SIG-M5 treated with dmso at 0.1 percent for 504 hours (cell line): ENCODE data around the gene ECEL1.
"Not testable (repeated sequence)": the region's sequence is repeated elsewhere in the genome, so short reads cannot be mapped to it uniquely, and the experiment has no call there.

Experiments
- DNase-seq: peaks from one replicate; lab custom pipeline; 2025; ENCODE audit not compliant: unreplicated experiment; lab: John Stamatoyannopoulos, UW

ECEL1 gene

DNA sequence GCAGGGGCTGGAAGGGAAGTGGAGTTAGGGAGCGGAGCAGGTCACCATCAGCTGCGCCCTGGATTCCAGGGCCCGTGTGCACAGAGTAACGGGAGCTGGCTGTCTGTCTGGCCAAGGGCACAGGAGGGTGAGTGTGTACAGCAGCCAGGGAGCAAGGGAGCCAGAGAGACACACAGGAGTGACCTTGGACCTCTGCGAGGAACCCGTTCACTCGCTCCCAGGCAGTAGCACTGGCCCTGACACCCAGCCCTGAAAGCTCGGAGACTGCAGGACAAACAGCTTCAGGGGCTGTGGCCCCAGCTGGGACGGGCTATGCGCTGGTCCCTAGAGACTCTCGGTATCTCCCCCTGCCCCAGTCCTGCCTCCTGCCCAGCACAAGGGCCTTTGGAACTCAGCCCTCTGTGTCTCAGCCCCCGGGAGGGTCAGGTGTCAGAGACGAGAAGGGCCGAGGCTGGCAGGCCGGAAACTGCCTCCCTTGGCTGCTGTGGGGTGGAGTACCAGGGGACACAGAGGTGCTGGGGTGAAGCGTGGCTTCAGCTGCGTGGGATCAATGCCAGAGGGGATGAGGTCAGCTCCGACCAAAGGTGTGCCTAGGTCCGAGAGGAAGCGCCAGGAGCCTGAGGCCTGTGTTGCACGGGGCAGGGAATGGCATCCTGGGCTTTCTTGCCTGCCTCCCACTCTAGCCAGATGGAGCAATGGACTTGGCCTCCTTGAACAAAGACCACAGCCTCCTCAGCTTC, 43.8 kb downstream of the ECEL1 start:
- not testable (repeated sequence) for DNase-seq

DNA sequence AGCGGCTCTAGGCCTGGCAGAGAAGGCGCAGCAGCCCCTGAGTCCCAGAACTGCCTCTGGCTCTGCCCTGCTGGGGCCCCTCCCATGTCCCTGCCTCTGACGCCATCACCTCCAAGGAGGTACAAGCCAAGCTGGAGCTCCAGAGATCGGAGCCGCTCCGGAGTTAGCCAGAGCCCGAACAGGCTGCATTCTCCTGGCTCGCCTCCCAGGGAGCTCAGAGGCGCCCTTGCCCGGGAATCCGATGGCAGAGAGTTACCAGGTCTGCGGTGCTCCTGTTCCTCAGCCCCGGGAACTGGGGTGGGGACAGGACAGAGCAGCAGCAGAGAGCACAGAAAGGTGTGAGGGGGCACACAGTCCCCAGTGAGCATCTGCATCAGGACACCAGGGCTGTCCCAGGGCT, 44.6 kb downstream of the ECEL1 start:
- not testable (repeated sequence) for DNase-seq

DNA sequence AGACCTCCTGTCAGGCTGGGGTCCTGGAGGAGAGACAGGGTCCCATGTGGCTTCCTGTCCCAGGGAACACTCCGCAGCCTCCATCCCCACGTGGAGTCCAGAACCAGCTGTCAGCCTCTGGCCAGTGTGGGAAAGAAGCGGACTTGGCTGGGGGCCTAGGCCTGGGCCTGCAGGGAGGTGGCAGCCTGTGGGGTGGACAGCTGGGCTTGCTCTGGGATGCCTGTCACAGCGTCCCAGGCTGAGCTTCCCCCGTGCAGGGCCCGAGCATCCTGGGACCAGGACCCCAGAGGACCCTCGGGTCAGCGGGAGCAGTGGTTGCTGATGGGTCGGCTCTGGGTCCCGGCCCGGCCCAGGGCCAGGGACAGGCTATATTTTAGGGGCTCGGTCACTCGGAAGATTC, 45.2 kb downstream of the ECEL1 start:
- DNase-seq, result not testable (repeated sequence)

DNA sequence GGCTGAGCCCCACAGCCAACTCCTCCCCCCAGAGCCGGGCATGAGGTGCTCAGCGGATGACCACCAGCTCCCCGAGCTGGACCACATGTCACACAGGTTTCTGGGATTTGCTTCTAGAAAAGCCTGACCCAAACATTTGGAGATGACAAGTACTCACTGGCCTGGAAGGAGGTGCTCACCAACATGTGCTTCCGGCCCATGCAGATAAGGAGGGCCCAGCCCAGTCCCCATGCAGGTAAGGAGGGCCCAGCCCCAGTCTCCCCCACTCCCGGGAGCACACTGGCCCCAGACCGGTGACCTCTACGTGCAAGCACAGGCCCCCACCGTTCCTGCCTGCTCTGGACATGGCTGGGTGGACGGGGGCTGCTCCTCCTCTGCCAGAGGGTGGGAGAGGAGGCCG, 45.7 kb downstream of the ECEL1 start:
- not testable (repeated sequence) for DNase-seq

DNA sequence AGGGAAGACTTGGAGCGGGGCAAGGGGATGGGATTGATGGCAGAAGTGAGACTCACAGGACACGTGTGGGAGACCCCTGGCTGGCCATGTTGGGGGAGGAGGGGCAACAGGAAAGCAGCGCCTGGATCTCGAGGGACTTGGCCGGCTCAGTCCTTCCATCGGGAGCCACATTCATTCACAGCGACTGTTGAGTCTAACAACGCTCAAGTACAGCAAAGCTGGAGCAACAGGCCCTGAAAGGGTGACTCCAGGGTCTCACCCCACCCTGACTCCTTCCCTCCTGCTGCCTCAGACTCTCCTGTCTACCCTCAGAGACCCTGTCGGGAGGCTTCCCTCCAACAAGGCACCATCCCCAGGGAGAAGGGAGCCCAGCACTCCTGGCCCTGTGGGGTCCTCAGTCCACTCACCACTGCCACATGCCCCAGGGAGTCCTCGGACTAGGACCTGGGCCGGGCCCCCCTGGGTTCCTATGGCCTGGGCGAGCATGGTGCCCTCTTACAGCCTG, 46.4 kb downstream of the ECEL1 start:
- no peak for DNase-seq

DNA sequence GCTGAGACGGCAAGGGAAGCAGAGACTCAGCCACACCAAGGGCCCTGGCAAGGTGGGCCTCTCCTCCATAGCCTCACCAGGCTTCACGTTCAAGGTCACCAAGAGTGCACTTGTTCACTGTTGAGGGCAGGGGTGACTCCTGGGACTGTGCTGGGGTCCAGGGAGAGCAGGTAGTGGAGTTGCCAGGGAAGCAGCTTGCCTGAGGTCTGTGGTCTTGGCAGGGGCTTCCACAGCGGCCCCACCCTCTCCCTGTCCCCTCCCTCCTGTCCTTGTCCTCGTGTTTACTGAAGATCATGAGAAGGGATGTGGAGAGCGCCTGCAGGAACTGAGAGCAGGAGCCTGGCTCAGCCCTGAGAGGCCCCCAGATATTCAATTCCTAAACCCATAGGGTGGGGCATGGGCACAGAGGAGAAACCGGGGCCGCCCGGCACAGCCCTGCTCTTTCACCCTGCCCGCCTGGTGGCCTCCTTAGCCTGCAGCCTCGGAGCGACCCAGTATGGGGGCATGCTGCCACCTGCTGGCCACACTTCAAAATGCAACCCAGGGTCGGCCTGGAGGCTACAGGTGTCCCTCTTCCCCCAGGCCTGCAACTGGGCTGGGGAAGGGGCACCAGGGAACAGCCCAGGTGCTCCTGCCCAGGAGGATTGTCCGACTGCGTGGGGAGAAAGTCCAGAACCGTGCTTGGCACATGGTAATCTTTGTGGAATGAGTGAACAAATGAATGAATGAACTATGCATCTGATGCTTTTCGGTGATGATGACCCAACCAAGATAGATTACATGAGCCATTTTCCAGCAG, 47.2 kb downstream of the ECEL1 start:
- DNase-seq, result peak; percentile 57

DNA sequence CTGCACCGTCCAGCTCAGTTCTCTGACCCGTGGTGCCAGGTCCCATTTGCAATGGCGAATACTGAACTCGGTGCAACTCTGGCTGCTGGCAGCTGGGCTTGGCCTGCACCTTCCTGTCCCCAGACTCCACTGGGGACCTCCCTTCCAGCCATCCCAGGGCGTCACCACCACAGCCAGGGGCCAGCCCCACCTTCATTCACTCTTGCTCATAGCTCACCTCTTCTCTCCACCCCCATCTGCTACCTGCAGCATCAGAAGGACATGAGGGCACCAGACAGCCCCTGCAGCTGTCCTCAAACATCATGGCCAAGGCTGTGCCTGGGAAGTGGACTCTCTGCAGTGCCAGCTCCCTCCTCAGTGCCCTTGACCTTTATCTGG, 47.9 kb downstream of the ECEL1 start:
- DNase-seq, result no peak

DNA sequence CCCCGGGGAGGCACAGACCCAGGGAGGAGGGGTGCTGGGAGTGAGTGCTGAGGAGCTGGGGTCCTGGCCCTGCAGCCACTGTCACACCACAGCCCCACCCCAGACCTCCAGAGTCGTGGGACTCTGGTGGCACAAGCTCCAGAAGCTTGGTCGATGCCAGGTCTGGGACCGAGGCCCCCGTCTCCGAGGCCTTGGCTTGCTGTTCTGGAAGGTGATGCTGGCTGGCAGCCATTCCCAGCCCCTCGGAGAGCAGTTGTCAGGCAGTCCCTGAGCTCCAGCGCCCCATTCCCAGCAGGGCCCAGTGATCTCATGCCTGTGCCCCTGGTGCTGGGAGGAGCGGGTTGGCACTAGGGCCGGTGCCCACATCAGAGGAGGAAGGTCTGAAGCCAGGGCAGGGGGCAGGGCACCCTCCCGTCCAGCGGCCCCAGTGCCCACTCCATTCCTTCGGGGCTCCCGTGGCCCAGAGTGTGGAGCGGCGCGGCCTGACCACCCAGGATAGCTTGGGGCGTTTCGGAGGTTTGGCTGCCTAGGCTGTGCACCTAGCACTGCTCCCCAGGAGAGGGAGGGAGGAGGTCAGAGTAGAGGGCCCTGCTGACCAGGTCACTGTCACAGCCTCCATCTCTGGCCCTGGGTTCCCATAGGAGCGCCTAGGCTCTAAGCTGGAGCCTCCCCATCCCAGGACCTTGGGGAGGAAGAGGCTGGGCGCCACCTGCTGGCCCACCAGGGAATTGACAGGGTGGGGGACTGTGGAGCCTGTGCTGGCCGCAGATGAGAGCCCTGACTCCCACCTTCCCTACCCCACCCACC, 48.5 kb downstream of the ECEL1 start:
- DNase-seq, result no peak

DNA sequence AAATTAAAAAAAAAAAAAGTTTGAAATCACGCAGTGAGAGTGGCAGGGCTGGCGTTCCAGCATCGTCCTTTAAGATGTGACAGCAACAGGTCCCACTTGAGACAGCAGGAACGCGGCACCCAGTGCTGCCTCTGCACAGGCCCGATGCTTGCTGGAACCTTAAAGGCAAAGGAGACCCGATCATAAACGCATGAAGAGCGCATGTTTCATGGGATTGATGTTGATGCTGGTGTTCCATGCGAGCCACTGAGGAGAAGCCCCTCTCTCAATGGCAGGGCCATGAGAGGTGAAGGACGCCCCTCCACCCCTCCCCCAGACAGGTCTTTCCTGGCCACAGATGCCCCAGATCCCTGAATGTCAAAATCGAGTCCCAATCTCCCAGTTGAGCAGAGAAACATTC, 49.5 kb downstream of the ECEL1 start:
- no peak for DNase-seq

DNA sequence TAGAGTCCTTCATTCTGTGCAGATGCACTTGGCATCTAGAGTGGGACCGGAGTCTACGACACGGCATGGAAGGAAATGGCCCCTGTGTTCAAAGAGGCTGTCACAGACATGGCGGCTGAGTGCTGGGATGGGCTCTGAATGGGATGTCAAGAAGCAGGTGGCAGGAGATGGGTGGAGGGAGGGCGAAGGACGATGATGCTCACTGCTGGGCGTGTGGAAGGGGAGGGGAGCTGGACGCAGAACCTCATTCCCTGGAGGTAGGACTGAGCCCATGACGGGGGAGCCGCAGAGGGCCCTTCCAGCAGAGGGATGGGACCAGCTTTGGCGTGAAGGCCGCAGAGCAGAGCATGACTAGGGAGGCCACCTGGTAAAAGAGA, 50.5 kb downstream of the ECEL1 start:
- DNase-seq, result no peak

DNA sequence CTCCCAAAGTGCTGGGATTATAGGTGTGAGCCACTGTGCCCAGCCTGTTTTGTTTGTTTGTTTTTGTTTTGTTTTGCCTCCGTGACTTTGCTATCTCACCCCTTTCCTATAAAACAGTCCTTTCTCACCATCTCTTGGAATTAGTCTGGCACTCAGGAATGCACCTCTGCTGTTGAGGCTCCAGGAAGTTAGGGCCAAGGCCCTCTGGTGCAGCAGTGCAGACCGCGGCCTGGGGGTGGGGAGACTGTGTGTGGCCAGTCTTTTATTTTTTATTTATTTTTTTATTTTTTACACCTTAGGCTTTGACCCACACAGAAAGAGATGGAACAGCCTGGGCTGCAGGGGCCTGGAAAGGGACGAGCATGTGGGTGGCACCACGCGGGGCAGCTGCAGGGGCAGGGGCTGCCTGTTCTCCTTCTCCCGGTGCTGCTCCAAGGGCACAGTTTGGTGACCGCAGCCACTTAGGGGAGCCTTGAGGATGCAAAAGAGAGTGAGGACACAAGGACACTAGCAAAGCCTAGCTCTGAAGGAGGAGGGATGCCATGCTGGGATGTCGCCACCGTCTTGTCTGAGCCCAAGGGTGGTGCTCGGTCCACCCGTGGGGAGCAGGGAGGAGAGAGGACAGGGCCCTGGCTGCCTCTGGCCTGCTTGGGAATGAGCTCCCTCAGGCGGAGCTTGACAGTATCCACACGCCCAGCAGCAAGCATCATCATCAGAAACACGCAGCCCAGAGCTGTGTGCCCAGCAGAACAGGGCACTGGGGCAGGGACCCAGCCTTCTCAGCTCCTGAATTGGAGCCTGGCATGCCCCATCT, 51.0 kb downstream of the ECEL1 start:
- no peak for DNase-seq

DNA sequence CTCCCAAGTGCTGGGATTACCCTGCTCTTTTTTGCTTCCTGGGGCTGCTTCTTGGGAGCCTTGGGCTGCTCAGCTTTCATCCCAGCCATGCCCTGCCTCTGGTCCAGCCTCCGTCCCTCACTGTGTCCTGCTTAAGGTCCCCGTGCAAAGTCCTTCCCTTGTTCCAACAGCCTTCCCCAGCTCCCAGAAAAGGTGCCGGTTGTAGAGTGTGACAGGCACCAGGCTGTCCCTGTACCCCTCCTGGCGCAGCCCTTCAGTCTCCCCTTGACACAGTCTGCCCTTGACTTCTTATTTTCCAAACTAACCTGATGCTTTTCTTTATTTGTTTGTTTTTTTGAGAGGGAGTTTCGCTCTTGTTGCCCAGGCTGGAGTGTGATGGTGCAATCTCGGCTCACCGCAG, 51.8 kb downstream of the ECEL1 start:
- no peak for DNase-seq

DNA sequence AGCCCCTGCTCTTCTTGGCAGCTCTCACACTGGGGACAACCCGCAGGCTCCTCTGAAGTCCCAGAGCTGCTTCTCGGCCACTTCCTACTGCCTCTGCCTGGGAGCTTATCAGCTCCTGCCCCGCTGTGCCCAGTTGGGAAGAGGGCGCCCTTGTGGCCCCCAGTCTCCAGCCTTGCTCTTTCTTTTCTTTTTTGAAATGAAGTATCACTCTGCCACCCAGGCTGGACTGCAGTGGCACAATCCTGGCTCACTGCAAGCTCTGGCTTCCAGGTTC, 52.3 kb downstream of the ECEL1 start:
- DNase-seq, result no peak

DNA sequence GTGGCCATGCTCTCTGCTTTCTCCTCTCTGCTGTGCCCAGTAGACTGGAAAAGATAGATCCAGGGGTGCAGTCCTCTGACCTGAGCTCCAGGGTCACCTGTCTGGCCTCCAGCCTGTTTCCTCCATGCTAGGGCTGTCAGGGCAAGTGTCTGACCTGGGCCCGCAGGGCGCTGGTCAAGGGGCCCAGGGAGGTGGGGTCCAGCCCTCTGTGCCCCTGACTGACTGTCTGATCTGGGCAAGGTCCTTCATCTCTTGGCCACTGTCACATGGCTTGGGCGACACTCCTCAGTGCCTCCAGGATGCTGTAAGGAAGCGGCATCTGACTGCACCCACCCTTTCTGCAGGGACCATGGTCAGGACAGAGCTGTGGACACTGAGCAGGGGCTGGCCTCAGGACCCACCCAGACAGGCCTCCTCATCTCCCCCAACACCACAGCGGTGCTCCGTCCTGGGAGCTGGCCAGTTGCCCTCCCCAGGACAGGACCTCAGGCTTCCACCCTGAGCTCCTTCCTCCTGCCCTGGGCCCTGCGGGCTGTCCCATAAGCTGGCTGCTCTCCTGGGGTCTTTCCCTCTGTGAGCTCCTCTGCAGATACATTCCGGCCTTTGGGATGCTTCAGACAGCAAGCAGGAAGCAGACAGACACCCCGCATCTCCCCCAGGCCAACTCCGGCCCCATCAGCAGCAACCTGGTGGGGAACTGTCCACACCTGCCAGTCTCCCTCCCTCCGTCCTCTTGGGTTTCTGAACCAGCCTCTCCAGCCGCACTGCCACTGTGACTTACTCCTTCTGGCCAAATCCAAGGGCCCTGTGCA, 52.9 kb downstream of the ECEL1 start:
- DNase-seq, result no peak

DNA sequence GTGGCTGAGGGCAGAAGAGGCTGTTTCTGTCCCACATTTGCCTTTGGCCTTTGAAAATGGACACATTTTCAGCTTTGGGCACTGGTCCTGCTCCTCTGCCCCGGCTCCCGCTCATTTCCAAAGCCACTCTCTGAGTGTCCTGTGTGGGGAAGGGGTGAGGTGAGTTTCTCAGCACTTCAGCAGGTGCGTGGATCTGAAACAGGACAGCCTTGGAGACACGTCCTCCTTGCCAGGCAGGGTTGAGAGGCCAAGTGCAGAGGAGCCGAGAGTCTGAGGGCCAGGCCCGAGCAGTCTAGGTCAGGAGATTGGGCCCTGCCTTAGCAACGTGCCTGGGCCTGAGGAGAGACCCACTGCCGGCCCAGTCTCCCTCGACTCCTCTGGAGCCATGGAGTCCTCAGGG, 53.5 kb downstream of the ECEL1 start:
- DNase-seq, result no peak

DNA sequence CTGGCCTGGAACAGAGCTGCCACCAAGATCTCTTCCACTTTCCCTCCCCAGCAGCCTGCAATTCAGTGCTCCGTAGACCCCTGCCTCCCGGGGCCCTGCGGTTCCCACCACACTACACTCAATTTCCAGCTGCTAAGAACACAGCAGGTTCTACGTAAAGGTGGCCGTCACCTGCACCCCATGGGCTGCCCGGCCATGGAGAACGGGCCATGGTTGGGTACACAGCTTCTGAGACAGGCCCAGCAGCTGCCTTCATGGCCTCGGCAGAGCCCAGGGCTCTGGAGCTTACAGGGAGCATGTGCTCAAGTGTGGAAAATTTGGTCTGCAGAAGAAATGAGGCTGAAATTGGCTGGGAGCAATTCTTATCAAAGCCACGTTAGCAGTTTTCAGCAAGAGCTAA, 54.0 kb downstream of the ECEL1 start:
- DNase-seq, result not testable (repeated sequence)

DNA sequence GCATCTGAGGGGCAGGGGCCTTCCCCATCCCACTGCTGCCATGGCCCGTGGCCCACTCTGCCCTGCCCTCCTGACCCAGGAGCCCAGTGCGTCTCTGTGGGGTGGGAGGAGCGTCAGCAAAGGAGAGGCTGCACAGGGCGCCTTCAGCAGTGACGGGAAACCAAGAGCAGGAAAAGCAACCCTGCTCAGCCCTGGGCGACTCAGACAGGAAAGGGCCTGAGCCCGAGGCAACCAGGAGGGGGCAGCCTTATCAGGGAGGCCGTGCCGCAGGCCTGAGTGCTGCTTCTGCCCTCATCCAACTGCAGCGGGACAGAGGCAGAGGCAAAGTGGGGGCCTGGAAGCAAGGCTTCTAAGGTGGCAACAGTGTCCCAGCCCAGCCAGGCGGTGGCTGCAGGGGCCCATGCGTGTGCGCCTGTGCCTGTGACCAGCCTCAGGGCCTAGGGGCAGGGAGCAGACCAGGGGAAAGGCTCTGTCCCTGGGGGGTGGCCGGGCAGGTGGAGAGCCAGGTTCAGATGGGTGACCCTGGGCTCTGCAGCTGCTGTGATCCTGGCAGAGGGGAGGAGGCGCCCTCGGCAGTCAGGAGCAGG, 54.9 kb downstream of the ECEL1 start:
- DNase-seq, result no peak

DNA sequence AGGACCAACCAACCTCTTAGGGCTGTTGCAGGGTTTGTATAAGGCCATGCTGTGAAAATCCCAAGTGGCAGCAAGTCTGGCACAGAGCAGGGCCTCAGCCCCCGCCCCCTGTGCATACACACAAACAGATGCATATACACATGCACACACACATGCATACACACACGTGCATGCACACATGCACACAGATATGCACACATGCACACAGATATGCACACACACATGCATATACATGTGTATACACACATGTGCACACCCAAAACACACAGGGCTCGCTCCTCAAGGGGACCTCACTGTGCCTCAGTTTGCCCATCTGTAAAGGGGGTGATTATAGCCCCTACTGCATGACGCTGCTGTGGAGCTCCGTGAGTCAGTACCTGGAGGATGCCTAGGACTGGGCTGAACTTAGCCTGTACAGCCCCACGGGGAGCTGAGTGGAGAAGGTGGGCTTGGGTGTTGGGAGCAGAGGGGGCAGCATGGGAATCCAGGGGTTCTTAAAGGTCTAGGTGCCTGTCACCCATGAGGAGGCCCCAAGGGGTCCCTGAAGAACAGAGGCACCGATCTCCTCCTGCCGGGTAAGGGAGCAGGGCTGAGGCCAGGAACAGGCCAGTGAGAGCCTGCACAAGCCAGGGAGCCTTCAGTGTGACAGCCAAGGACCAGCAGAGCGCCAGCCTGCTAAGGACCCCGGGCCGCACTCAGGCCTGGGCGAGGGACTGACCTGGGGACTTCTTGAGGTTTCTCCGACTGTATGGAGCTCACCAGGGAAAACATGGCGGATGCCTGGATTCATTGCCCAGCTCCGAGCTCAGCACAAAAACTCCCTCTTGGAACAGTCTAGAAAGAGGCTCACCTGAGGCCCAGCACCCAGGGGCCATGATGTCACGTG, 55.7 kb downstream of the ECEL1 start:
- DNase-seq, result no peak
